ENCODE measurements around the gene KRTAP10-10.

DNA sequence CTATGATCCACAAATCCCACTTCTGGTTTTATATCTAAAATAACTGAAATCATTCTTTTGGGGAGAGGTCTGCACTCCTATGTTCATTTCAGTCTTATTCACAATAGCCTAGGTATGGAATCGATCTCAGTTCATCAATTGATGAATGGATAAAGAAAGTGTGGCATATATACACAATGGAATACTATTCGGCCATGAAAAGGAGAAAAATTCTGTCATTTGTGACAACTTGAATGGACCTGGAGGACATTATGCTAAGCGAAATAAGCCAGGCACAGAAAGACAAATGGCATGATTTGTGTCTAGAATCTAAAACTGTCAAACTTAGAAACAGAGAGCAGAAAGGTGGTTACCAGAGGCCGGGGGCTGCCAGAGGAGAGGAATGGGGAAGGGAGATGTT lies 30.7 kb upstream of the KRTAP10-10 start:
- TF ChIP-seq, protein P1, sequence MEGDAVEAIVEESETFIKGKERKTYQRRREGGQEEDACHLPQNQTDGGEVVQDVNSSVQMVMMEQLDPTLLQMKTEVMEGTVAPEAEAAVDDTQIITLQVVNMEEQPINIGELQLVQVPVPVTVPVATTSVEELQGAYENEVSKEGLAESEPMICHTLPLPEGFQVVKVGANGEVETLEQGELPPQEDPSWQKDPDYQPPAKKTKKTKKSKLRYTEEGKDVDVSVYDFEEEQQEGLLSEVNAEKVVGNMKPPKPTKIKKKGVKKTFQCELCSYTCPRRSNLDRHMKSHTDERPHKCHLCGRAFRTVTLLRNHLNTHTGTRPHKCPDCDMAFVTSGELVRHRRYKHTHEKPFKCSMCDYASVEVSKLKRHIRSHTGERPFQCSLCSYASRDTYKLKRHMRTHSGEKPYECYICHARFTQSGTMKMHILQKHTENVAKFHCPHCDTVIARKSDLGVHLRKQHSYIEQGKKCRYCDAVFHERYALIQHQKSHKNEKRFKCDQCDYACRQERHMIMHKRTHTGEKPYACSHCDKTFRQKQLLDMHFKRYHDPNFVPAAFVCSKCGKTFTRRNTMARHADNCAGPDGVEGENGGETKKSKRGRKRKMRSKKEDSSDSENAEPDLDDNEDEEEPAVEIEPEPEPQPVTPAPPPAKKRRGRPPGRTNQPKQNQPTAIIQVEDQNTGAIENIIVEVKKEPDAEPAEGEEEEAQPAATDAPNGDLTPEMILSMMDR (IDR thresholded peaks at IDR 0.05), result no peak
- no peak for TF ChIP-seq POLR2AphosphoS5 (IDR thresholded peaks at IDR 0.05)
- TF ChIP-seq POLR2A (IDR thresholded peaks at IDR 0.05), result no peak
- TF ChIP-seq EP300 (IDR thresholded peaks at IDR 0.05), result no peak

Measured in sigmoid colon (tissue), 4 donors.